Brain microvascular endothelial cell (primary cell): ENCODE measurements around the gene OSBPL2.
A peak's percentile ranks its signal among the peaks of the same experiment; 100 is the strongest.

ENCODE experiments used
- DNase-seq: peaks from one replicate; pipeline ENCODE4 v3.0.0-alpha.2; 2020
- H3K27ac ChIP-seq: fragments of 250-450 bp; sonication (Bioruptor Pico); 2 replicates; pipeline ENCODE4 v1.5.1; 2020; ENCODE audit warnings: mild to moderate bottlenecking, moderate library complexity
- H3K27me3 ChIP-seq: fragments of 250-450 bp; sonication (Bioruptor Pico); replicated peaks from 2 replicates; pipeline ENCODE4 v1.5.1; 2020; ENCODE audit warnings: mild to moderate bottlenecking
- H3K36me3 ChIP-seq: fragments of 250-450 bp; sonication (Bioruptor Pico); replicated peaks from 2 replicates; pipeline ENCODE4 v1.5.1; 2020; ENCODE audit warnings: mild to moderate bottlenecking
- H3K4me3 ChIP-seq: 2 replicates; pipeline ENCODE4 v1.5.1; 2011; ENCODE audit warnings: low read depth, mild to moderate bottlenecking, control low read depth, low read length, moderate library complexity
- CTCF ChIP-seq: IDR thresholded peaks from 2 replicates; pipeline ENCODE4 v1.5.1; 2011; ENCODE audit warnings: low read depth, mild to moderate bottlenecking, moderate library complexity, low read length, control low read depth, inconsistent platforms; ENCODE audit errors: missing control alignments
- in situ Hi-C: cut with HindIII; loops from 2 replicates; pipeline ENCODE4 v1.10.0; 2017; ENCODE audit warnings: low sequenced_read_pairs, low pct_ligation_motif_present

Gene OSBPL2

DNA sequence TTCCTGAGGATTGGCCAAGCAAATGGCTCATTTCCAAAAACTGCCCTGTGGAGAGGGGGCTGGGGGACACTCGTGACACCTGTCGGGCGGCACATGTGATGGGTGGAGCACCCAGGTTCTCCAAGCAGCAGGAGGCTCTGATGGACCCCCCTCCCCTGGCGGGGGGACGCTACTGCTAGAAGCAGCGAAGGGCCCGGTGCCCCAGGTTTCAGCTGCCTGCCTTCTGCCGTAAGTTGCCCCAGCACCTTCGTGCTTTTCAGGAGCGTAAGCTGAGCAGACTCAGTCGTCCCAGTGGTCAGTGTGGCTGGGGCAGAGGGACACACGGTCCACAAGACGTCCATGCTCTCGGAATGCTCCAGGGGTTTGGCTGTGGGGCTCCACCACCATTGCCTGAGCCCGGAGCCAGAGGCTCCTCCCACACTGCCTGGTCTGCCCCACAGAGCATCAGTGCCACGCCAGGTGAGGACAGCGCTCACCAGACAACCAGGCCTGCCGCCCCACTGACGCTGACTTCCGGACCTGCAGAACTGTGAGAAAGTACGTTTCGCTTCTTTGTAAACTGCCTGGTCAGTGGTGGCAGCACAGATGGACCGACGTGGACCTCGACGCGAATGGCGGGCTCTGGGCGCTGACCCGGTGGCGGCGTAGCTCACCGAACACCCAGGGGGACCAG, 60.4 kb downstream of the OSBPL2 start:
- peaks cover 17% of the 10 kb centered on the region for H3K36me3 ChIP-seq
- H3K4me3 ChIP-seq = no peak overlapping the region
- DNase-seq = no peak
- TF ChIP-seq CTCF = no peak
- H3K27me3 ChIP-seq = no peaks in the 10 kb centered on the region
- H3K27ac ChIP-seq = no peak overlapping the region
- in situ Hi-C loops = loop anchor here (25.0 kb wide), 1 partner anchor 89 kb away; the partner anchor contains the start of gene RPS21

GRCh38 chr20:62299666-62300236, 61.4 kb downstream of the OSBPL2 start:
- no peak for DNase-seq
- no peaks in the 10 kb centered on the region for H3K27me3 ChIP-seq
- in situ Hi-C loops = loop anchor here (25.0 kb wide), 1 partner anchor 88 kb away; the partner anchor contains the start of gene RPS21
- H3K27ac ChIP-seq = no peak overlapping the region
- peaks cover 22% of the 10 kb centered on the region for H3K36me3 ChIP-seq
- no peak overlapping the region for H3K4me3 ChIP-seq
- no peak for TF ChIP-seq CTCF

DNA sequence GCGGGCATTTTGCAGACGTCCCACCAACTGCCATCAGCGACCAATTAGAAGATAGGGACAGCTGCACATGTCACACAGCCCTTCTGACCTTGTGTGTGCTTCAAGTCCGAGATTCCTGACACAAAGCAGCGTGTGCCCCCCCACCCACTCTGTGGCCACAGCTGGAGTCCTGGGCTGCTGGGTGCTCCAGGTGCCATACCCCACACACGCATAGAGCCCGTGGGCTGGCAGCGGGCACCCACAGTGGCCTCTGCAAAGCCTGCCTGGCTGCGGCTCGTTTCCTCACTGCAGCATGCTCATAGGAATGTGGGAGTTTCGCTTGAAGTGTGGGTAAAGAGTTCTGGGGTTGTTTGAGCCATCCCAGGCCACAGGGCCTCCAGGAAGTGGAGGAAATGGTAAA, 62.0 kb downstream of the OSBPL2 start:
- H3K36me3 ChIP-seq = peaks cover 23% of the 10 kb centered on the region
- in situ Hi-C loops = no loop called here

GRCh38 chr20:62301111-62301668, 62.9 kb downstream of the OSBPL2 start:
- no peak overlapping the region for H3K4me3 ChIP-seq
- TF ChIP-seq CTCF = no peak
- no peak for DNase-seq
- in situ Hi-C loops = no loop called here
- H3K27ac ChIP-seq = no peak overlapping the region
- peaks cover 22% of the 10 kb centered on the region for H3K36me3 ChIP-seq
- H3K27me3 ChIP-seq = no peaks in the 10 kb centered on the region

More for the DNA sequence above, 62.0 kb downstream of the OSBPL2 start:
- no peak overlapping the region for H3K27ac ChIP-seq
- H3K4me3 ChIP-seq = no peak overlapping the region
- H3K27me3 ChIP-seq = no peaks in the 10 kb centered on the region
- TF ChIP-seq CTCF = no peak
- DNase-seq = no peak

GRCh38 chr20:62301773-62302340, 63.5 kb downstream of the OSBPL2 start:
- peaks cover 29% of the 10 kb centered on the region for H3K36me3 ChIP-seq
- peak overlapping the region; percentile 83 for H3K27ac ChIP-seq
- peak; percentile 89 for DNase-seq
- no peaks in the 10 kb centered on the region for H3K27me3 ChIP-seq
- TF ChIP-seq CTCF = peak; percentile 95
- H3K4me3 ChIP-seq = peak overlapping the region; percentile 70
- in situ Hi-C loops = no loop called here
